Effector CD8-positive, alpha-beta T cell (primary cell): ENCODE data around the gene DMXL2.
"Not testable (repeated sequence)": the region's sequence is repeated elsewhere in the genome, so short reads cannot be mapped to it uniquely, and the experiment has no call there.

ENCODE experiments used
- DNase-seq: peaks from one replicate; lab custom pipeline; 2025; lab: John Stamatoyannopoulos, UW

Gene DMXL2

DNA sequence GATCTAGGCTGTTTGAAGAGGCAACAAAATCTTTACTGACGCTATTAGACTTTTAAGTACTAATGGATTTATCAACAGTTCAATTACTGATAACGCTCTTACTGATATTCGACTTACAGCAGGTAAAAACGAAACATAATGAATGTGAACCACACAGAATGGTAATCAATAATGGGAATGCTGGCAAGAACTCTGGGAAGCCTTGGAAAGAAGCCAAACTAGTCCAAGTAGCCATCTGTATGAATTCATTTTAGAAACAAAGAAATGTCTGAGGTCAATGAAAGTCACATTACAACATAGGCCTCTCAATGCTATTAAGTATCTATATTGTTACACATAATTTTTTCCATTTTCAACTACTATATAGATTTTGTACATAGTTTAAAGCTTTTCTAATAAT lies 130.0 kb downstream of the DMXL2 start:
- no peak for DNase-seq

DNA sequence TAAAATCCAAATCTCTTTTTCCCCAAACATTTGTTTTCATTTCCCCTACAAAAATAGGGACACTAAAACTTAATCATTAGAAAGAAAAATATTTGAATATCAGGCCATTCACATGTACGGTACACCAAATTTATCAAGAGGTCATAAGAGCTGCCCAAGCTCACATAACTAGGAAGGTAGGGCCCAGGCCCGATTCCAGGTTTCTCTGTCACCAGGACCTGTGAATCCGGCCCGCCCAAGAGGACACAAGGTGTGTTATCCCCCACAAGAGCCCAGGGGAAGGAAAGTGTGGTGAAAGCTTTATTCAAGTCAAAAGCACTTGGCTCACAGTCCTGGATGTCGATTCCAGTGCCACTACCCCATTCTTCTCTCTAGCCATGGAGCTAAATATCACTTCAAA lies 130.6 kb downstream of the DMXL2 start:
- DNase-seq: no peak

DNA sequence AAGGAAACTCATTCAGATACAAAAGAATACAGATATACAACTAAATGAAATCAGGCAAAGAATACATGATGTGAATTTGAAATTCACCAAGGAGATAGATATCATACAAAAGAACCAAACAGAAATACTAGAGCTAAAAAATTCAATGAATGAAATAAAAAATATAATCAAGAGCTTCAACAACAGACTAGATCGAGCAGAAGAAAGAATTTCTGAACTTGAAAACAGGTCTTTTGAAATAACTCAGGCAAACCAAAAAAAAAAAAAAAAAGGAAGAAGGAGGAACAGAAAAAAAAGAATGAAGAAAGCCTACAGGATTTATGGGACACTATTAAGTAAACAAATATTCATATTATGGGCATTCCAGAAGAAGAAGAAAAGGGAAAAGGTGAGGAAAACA lies 137.8 kb downstream of the DMXL2 start:
- no peak for DNase-seq

DNA sequence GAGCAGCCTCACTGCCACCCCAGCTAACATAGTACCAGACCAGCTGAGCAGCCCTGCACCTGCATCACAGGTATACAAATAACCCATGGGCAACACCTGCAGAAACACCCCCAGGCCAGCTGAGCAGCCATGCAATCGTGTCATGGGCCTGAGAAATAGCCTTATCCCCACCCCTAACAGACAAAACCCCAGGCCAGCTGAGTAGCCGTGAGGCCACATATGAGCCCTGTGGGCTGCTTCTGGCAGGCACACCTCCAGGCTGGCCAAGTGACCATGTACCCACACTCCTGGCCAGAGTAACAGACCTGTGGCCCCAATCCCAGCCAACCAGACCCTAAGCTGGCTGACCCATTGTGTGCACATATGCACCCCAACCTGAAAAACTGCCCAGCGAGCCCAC lies 138.6 kb downstream of the DMXL2 start:
- no peak for DNase-seq

DNA sequence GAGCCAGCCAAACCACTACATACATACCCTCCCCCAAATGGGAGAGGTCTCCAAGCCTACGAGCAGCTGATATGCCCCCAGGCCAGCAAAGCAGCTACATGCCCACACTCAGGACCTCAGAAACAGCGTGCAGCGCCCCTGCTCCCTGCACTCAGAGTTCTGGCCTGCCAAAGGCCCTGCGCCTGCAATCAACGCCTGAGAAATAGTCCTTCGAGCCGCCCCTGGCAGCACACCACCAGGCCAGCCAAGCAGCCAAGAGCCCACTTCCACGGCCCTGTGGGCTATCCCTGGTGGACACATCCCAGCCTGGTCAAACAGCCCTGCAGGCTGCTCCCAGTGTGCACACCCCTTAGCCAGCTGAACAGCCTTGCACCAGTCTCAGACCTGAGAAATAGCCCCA lies 139.1 kb downstream of the DMXL2 start:
- DNase-seq: no peak

DNA sequence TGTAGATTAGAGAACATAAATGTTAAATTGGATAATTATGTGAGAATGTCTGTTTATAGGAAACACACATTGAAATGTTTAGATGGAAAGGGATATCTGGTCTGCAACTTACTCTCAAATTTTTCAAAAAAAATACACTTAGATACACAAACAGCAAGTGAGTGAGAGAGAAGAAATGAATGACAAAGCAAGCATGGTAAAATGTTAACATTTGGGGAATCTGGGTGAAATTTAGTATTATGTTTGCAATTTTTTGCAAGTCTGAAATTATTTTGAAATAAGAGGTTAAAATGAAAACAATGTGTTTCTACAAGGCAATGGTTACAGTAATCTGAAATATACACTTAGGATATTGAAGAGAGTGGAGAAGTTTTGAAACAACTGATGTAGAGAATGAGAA lies 146.8 kb downstream of the DMXL2 start:
- DNase-seq: no peak

DNA sequence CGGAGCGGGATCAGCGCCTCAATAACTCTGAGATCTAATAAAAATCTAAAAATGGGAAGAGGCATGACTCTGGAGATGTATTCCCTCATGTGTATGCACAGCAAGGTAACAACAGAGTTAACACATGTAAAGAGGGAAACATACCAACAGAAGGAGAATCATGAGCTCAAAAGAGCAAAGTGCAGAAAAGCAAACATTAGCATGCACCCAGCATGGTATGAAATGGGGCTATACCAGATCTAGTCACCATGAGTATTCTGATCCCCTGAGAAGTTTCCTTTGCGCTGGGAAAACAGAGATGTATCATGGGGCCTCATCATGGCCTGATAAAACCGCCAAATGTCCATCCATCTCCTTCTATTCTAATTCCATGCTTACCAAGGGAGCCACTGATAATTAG lies 152.1 kb downstream of the DMXL2 start:
- no peak for DNase-seq

DNA sequence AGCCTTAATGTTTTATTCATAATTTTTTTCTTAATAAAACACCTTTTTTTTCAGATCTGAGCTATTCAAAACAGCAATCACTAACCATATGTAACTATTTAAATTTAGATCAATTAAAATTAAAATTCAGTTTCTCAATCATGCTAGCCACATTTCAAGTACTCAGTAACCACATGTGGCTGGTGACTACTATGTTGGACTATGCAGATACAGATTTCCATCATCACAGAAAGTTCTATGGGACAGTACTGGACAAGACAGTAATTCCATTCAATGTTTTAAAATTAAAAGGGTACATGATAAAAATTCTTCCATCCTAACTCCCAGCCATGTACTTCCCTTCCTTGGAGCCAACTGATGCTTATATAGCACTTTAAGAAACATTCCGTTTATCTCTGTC lies 161.8 kb downstream of the DMXL2 start:
- no peak for DNase-seq

DNA sequence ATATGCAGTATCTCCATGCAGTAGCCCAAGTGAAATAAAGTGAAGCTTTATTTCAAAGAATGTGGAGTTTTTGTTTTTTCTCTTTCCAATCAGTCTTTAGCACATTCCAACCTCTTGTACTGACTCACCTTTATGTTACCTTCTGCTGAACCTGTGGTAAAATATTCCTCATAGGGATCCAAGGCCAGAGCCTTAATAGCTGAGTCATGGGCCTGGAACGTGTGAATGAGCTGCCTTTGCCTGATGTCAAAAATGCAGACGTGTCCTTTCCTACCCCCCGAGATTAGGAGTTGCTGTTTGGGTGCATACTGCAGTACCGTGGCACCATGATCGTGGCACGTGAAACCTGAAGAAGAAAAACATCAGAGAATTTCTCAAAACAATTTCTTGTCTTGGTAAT lies 172.6 kb downstream of the DMXL2 start:
- no peak for DNase-seq

DNA sequence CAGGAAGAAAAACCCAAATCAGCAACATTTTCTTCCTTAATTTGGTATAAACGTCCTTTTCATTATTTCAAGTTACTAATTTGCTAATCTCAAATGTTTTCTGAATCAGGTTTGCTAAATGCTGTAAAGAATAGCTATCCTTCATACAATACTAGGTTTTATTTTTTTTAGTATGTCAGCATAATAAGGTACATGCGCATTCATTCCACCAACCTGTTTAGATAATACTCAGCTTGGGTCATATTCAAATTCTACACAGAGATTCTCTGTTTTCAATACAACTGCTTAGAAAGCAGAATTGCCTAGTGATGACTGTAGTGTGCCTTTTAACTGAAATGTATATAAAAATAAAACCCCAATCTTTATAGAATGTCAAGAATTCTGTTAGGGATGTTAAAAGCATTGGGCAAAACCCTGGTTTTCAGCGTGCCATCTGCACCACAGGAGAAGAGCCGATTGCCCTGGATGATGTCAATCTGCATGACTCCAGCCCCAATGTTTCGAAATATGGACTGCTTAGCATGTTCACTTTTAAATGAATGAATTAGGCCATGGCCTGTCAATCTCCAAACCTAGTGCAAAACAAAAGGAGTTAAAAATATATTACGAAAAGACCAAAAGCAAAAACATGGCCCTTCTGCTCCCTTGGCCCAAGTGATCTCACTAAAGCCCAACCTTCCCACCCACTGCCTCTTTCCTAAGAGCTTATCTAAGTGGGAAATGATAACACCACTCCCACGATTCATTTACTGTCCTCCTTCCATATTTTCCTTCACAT lies 173.8 kb downstream of the DMXL2 start:
- no peak for DNase-seq

DNA sequence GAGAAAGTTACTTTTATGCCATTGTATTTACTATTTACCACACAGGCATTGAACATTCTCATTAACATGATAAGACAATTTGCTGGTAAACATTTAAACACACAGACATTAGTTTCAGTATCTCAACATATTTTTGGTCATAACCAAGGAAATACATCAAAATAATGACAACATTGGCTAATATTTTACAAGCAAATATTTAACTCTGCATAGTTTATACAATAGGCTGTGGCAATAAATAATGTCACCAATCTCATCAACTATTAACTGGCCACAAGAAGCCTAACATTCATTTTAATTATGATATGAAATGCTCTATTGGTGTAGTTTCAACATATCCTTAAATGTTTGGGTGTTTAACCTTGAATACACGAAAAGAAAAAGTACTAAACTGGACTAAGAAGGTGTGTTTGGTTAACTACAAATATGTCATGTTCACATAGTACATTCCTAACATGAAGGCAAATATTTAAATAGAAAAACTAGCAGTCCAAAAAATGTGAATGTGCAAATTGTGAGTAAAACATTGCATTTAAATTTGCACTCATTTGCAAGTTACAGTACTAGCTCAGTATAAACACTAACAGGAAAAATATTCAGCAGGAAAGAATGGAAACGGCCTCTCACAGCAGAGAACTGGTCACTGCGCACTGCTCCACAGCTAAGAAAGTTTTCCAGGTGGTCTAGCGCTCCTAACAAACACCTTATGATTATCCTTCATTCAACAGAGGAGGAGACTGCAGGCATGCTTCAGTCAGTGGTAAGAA lies 174.5 kb downstream of the DMXL2 start:
- DNase-seq: no peak

DNA sequence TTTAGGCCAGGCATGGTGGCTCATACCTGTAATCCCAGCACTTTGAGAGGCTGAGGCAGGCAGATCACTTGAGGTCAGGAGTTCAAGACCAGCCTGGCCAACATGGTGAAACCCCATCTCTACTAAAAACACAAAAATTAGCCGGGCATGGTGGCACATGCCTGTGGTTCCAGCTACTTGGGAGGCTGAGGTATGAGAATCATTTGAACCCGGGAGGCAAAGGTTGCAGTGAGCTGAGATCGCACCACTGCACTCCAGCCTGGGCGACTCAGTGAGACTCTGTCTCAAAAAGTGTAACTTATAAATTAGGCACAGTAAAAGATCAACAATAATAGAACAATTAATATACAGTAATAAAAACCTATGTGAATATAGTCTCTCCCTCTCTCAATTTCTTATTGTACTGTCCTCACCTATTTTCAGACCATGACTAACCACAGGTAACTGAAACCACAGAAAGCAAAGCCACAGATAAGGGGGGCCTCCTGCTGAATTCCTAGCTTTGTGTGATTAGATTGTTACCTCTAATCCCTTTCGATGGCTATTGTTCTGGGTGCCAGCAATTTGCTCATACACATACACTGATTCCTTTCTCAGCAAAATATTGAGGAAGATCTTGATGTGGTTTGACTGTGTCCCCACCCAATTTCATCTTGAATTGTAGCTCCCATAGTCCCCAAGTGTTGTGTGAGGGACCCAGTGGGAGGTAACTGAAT lies 176.4 kb downstream of the DMXL2 start:
- DNase-seq: not testable (repeated sequence)

DNA sequence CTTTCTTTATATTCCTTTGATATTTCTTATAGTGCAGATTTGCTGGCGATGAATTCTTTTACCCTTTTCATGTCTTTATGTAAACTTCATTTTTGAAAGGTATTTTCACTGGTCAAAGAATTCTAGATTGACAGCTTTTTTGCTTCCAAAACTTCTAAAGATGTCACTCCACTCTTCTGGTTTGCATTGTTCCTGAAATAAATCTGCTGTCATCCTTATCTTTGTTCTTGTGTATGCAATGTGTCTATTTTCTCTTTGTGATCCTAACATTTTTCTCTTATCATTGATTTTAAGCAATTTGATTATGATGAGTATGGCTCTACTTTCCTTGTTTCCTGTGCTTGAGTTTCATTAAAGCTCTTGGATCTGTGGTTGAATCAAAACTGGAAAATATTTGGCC lies 177.8 kb downstream of the DMXL2 start:
- DNase-seq: no peak

DNA sequence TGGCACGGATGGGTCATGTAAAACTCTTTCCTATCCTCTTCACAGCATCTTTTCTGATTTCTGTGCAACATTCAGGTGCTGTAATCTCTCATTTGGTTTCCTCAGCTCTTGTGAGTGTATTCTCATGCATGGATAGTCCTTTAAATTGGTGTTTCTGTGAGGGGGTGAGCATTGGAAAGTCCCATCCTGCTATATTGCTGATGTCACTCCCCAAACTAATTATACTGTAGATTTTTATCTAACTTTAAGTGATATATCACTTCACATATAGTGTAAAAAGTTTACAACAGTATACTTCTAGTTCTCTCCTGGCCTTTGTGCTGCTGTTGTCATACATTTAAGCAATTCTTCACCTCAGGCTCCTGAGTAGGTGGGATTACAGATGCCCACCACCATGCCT lies 178.5 kb downstream of the DMXL2 start:
- DNase-seq: no peak

DNA sequence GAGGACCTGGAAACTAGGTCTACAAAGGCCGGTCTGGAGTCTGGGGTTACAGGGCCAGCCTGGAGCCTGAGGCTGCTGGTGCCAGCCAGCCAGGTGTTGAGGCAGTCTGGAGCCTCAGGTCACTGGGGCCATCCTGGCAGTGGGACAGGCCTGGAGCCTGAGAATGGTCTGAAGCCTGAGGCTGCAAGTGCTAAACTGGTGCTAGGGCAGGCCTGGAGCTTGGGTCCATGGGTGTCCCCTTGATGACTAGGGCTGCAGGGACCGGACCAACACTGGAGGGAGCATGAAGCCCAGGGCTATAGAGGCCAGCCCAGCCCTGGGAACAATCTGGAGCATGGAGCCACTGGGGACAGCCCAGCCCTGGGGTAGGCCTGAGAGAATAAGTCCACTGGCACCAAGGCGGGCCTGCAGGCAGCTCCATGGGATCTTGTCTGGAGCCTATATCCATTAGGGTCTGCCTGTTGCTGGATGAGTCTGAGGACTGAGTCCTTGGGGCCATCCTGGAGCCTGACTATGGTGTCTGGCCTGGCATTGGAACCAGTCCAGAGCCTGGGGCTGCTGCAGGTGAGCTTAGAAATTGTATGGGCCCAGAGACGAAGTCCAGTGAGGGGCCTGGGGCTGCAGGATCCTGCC lies 179.2 kb downstream of the DMXL2 start:
- DNase-seq: no peak

DNA sequence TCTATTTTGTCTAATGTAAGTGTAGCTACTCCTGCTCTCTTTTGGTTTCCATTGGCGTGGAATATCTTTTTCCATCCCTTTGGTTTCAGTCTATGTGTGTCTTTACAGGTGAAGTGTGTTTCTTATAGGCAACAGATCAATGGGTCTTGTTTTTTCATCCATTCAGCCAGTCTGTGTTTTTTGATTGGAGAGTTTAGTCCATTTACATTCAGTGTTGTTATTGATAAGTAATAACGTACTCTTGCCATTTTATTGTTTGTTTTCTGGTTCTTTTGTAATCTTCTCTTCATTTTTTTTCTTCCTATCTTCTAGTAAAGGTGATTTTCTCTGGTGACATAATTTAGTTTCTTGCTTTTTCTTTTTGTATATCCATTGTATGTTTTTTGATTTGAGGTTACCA lies 184.0 kb downstream of the DMXL2 start:
- no peak for DNase-seq

DNA sequence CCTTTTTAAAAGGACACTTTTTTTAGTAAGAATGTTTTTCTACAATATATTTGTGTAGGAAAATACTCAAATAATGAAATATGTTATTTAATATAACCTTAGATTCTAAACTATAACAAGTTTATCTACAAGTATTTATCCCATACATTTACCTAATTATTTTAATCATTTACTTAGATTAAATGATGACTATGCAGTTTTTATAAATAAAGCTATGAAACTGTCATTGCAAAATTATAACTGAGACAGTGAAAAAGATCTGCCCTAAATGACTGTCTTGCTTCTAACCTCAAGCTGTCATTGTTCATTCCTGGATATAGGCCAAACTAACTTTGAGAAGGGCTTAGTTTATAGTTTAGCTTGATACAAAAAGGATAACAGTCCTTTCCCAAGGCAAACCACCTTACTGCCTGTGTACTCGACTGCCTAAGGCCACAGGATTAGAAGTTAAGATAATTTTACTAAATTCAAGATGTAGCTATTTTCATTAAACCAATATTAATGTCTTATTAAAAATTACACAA lies 197.0 kb downstream of the DMXL2 start:
- no peak for DNase-seq

DNA sequence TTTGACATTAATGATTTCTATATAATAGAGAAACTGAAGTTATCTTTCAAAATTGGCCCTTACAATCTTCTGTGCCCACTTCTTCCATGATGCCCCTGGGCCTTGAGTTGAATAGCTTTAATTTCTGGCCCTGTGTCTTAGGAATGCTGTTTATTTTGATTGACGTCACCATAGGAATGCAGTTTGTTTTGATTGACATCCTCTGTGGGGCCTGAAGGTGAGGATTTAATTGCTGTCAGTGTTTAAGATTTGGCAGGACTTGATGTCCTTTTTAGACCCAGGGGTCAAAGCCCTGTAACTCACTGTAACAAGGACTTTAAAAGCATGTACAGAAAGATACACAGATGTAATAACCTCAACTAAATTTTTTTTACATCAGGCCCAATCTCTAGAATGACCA lies 197.8 kb downstream of the DMXL2 start:
- no peak for DNase-seq

DNA sequence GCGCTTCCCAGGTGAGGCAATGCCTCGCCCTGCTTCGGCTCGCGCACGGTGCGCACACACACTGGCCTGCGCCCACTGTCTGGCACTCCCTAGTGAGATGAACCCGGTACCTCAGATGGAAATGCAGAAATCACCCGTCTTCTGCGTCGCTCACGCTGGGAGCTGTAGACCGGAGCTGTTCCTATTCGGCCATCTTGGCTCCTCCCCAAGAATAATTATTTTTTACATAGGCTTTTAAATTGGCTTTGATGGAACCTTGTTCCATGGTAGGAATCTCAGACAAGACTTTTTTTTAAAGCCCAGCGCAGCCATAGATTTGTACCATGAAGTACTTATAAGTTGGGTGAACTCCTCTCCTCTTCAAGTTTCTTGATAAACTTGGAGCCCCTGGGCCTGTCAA lies 199.5 kb downstream of the DMXL2 start:
- DNase-seq: not testable (repeated sequence)

DNA sequence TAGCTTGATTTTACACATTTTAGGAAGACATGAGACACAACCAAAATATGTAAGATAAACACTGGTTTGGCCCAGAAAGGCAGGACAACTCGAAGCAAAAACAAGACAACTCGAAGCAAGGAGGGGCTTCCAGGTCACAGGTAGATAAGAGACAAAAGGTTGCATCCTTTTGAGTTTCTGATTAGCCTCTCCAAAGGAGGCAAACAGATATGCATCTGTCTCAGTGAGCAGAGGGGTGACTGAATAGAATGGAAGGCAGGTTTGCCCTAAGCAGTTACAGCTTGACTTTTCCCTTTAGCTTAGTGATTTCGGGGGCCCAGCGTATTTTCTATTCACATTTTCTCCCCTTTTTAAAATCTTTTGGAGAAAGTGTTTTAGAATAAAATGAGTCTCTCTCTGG lies 206.4 kb downstream of the DMXL2 start:
- DNase-seq: no peak

DNA sequence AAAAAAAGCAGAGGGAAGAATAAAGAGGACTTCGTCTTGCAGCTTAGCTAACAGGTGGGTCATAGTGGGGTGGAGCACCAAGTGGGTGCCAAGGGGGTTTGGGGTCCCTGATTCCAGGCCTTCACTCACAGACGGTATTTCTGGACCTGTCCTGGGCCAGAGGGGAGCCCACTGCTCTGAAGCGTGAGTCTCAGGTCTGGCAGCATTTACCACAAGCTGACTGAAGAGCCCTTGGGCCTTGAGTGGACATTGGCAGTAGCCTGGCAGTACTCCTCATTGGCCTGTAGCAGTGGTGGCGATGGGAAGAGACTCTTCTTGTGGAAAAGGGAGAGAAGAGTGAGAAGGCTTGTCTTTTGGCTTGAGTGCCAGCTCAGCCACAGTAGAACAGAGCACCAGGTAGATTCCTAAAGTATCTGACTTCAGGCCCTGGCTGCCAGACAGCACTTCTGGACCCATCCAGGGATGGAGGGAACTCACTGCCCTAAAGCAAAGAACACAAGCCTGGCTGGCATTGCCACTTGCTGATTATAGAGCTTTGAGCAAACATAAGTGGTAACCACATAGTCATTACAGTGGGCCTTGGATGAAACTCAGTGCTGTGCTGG lies 208.2 kb downstream of the DMXL2 start:
- no peak for DNase-seq
